Cerebellar cortex (tissue), 1 donor: Measurements from ENCODE around the gene SEMA7A.

Experiments used
- DNase-seq: peaks from one replicate; pipeline ENCODE4 v3.0.0-alpha.2; 2015; ENCODE audit warnings: low spot score

Gene SEMA7A

GRCh38 chr15:74387141-74387541 is 46.6 kb downstream of the SEMA7A start:
- no peak for DNase-seq

- no peak for DNase-seq
These were observed 47.1 kb downstream of the SEMA7A start for GRCh38 chr15:74386496-74387140.

GRCh38 chr15:74385733-74386132 is 48.0 kb downstream of the SEMA7A start:
- DNase-seq, result no peak

GRCh38 chr15:74384881-74385643 is 48.7 kb downstream of the SEMA7A start:
- no peak for DNase-seq

GRCh38 chr15:74384566-74384880 is 49.2 kb downstream of the SEMA7A start:
- DNase-seq, result no peak

GRCh38 chr15:74383695-74384565 is 49.8 kb downstream of the SEMA7A start:
- DNase-seq, result no peak

GRCh38 chr15:74383286-74383685 is 50.5 kb downstream of the SEMA7A start:
- DNase-seq, result no peak

- peak; percentile 86 for DNase-seq
These were observed 51.5 kb downstream of the SEMA7A start for GRCh38 chr15:74382004-74382816.

- DNase-seq, result no peak
These were observed 52.3 kb downstream of the SEMA7A start for GRCh38 chr15:74381481-74381880.

GRCh38 chr15:74381190-74381453 is 52.6 kb downstream of the SEMA7A start:
- DNase-seq, result no peak

GRCh38 chr15:74380361-74381189 is 53.2 kb downstream of the SEMA7A start:
- no peak for DNase-seq

- DNase-seq, result no peak
These were observed 54.9 kb downstream of the SEMA7A start for GRCh38 chr15:74378848-74379247.

GRCh38 chr15:74377831-74378766 is 55.7 kb downstream of the SEMA7A start:
- no peak for DNase-seq

GRCh38 chr15:74376825-74377581 is 56.8 kb downstream of the SEMA7A start:
- DNase-seq, result peak; percentile 28

- DNase-seq, result no peak
These were observed 57.5 kb downstream of the SEMA7A start for GRCh38 chr15:74376226-74376625.

- DNase-seq, result peak; percentile 95
These were observed 58.5 kb downstream of the SEMA7A start for GRCh38 chr15:74375303-74375693.

- DNase-seq, result no peak
These were observed 59.0 kb downstream of the SEMA7A start for GRCh38 chr15:74374648-74375302.

GRCh38 chr15:74373731-74374647 is 59.8 kb downstream of the SEMA7A start:
- peak; percentile 92 for DNase-seq
